PFSK-1 (cell line): ENCODE data around the gene PCLO.

Experiments used
- FOXP2 ChIP-seq: optimal IDR thresholded peaks from 2 replicates; pipeline ENCODE3; 2011; ENCODE audit warnings: borderline replicate concordance, control low read depth, inconsistent platforms; ENCODE audit not compliant: insufficient read depth; ENCODE audit errors: extremely low read length, extremely low read depth
- POLR2AphosphoS5 ChIP-seq: IDR thresholded peaks from 2 replicates; pipeline ENCODE4 v1.6.1; 2012; ENCODE audit warnings: low read depth, mild to moderate bottlenecking, control low read depth, low read length, moderate library complexity
- REST ChIP-seq, 2 experiments: IDR thresholded peaks; 2 replicates each; pipeline versions ENCODE4 v1.6.1 to v1.8.0; 2011 to 2012; ENCODE audit warnings: low read depth in 2 of 2, low read length in 2 of 2, control low read depth in 1 of 2, inconsistent platforms in 1 of 2, mild to moderate bottlenecking in 1 of 2, moderate library complexity in 1 of 2; ENCODE audit not compliant: insufficient read depth in 1 of 2
- SIN3A ChIP-seq: IDR thresholded peaks from 2 replicates; pipeline ENCODE4 v1.6.1; 2012; ENCODE audit warnings: mild to moderate bottlenecking, low read length, moderate library complexity, borderline replicate concordance; ENCODE audit not compliant: insufficient read depth
- TAF1 ChIP-seq: IDR thresholded peaks from 2 replicates; pipeline ENCODE4 v1.6.1; 2012; ENCODE audit warnings: low read length, control low read depth, borderline replicate concordance; ENCODE audit not compliant: insufficient read depth

PCLO gene

GRCh38 chr7:82729172-82730030, 433.3 kb downstream of the PCLO start:
- no peak for TF ChIP-seq FOXP2
- no peak for TF ChIP-seq TAF1
- TF ChIP-seq REST (IDR thresholded peaks at IDR 0.05; ENCODE audit: insufficient read depth in 1 of 2, low read depth in 2 of 2, low read length in 2 of 2), result no peak
- TF ChIP-seq SIN3A, result no peak
- TF ChIP-seq POLR2AphosphoS5, result no peak

DNA sequence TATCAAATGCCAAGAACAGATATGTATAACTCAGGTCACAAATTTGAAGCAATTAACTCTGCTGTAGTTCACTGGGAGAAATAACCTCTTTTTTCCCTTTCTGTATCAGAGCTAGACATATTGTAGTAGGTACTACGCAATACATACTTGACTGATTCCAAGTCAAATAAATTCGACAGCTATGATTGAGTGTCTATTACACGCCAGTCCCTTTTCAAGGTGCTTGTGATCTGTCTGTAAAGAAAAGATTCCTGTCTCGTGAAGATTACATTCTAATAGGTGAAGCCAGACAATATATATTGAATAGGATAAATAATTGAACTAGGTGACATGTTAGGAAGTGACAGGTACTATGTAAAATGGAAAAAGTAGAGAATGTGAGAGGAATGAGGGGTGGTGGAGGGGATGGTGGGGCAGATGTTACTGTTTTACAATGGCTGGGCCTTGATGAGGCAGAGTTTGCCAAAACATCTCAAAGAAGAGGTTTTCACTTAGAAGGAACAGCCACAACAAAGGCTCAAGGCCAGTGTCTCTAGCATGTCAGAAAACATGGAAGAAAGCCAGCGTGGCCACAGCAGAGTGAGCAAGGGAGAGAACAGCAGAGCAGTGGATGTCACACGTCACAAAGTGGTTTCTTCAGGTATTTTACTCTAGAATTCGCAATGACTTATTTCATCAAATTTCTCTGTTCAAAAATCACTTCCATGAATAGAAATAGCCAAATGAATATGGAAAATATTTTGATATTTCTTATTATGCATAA, 436.5 kb downstream of the PCLO start:
- TF ChIP-seq POLR2AphosphoS5 (no peak), REST (IDR thresholded peaks at IDR 0.05; ENCODE audit: insufficient read depth in 1 of 2, low read depth in 2 of 2, low read length in 2 of 2) (no peak)

GRCh38 chr7:82723411-82723810, 439.3 kb downstream of the PCLO start:
- TF ChIP-seq POLR2AphosphoS5 (no peak), TAF1 (no peak), FOXP2 (no peak), SIN3A (no peak), REST (IDR thresholded peaks at IDR 0.05; ENCODE audit: insufficient read depth in 1 of 2, low read depth in 2 of 2, low read length in 2 of 2) (no peak)

DNA sequence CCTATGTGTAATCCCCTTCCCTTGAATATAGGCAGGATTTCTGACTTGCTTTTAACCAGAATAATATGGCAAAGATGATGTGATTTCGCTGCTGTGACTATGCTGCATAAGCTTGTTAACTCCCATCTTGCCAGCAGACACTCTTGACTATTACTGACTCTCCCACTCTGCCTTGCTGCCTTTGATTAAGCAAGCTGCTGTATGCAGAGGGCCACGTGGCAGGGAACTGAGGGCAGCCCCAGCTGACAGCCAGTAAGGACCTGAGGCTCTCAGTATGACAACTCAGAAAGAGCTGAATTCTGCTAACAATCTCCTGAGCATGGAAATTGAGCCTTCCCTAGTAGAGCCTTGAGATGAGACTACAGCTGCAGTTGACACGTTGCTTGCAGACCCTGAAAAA, 439.7 kb downstream of the PCLO start:
- no peak for TF ChIP-seq TAF1
- no peak for TF ChIP-seq POLR2AphosphoS5
- no peak for TF ChIP-seq SIN3A
- TF ChIP-seq REST (IDR thresholded peaks at IDR 0.05; ENCODE audit: insufficient read depth in 1 of 2, low read depth in 2 of 2, low read length in 2 of 2), result no peak
- no peak for TF ChIP-seq FOXP2
